Fibroblast of lung (primary cell): ENCODE results near the gene DSCAML1.

Experiments
- CTCF ChIP-seq, 2 donors: IDR thresholded peaks in 1 of 2; conservative IDR thresholded peaks in 1 of 2; 1 replicate in 1 of 2; 2 replicates in 1 of 2; pipeline ENCODE4 v1.5.1; 2011 to 2012; ENCODE audit warnings: low read length in 2 of 2, control low read depth in 1 of 2, inconsistent platforms in 1 of 2, low read depth in 1 of 2, mild to moderate bottlenecking in 1 of 2
- EZH2 ChIP-seq: IDR thresholded peaks from 2 replicates; pipeline ENCODE4 v1.5.1; 2012; ENCODE audit warnings: low read length, control low read depth, mild to moderate bottlenecking; ENCODE audit errors: missing control alignments

- TF ChIP-seq CTCF (conservative IDR thresholded peaks at IDR 0.05 in 1 of 2, IDR thresholded peaks at IDR 0.05 in 1 of 2; ENCODE audit: low read depth in 1 of 2, low read length in 2 of 2), result no peak
- TF ChIP-seq EZH2, result no peak
Observed at GRCh38 chr11:117583063-117583801, 213.8 kb downstream of the DSCAML1 start.
